ENCODE data around the gene ZCWPW1. TPM values are rescaled to one million over a fixed set of nuclear protein-coding genes. Genes with fewer than 3 reads are reported as not detected.

The ZCWPW1 gene
- total and polyA plus RNA-seq, 2 of the 13 experiments (the other 11 are each of a cell fraction or from before 2014, with no cell fraction given), result 2.4 to 2.5 TPM

DNA sequence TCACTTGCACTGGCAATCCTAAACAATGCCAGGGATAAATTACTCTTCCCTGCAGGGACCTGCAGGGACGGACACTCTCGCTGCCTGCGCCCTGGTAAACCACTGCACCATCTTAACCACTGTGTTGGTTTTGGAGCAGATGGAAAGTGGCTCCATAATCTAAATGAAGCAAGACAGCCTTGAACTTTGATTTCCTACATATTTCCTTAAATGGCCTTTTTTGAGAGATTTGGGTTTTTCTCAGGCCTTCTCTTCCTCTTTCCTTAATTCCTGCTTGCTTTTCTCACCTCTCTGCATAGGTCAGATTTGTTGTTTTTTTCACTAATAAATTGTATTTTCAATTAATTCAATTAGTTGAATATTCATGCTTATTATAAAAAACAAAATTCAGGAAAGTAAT lies 52.4 kb downstream of the ZCWPW1 start (continued):
- TF ChIP-seq, protein P1, sequence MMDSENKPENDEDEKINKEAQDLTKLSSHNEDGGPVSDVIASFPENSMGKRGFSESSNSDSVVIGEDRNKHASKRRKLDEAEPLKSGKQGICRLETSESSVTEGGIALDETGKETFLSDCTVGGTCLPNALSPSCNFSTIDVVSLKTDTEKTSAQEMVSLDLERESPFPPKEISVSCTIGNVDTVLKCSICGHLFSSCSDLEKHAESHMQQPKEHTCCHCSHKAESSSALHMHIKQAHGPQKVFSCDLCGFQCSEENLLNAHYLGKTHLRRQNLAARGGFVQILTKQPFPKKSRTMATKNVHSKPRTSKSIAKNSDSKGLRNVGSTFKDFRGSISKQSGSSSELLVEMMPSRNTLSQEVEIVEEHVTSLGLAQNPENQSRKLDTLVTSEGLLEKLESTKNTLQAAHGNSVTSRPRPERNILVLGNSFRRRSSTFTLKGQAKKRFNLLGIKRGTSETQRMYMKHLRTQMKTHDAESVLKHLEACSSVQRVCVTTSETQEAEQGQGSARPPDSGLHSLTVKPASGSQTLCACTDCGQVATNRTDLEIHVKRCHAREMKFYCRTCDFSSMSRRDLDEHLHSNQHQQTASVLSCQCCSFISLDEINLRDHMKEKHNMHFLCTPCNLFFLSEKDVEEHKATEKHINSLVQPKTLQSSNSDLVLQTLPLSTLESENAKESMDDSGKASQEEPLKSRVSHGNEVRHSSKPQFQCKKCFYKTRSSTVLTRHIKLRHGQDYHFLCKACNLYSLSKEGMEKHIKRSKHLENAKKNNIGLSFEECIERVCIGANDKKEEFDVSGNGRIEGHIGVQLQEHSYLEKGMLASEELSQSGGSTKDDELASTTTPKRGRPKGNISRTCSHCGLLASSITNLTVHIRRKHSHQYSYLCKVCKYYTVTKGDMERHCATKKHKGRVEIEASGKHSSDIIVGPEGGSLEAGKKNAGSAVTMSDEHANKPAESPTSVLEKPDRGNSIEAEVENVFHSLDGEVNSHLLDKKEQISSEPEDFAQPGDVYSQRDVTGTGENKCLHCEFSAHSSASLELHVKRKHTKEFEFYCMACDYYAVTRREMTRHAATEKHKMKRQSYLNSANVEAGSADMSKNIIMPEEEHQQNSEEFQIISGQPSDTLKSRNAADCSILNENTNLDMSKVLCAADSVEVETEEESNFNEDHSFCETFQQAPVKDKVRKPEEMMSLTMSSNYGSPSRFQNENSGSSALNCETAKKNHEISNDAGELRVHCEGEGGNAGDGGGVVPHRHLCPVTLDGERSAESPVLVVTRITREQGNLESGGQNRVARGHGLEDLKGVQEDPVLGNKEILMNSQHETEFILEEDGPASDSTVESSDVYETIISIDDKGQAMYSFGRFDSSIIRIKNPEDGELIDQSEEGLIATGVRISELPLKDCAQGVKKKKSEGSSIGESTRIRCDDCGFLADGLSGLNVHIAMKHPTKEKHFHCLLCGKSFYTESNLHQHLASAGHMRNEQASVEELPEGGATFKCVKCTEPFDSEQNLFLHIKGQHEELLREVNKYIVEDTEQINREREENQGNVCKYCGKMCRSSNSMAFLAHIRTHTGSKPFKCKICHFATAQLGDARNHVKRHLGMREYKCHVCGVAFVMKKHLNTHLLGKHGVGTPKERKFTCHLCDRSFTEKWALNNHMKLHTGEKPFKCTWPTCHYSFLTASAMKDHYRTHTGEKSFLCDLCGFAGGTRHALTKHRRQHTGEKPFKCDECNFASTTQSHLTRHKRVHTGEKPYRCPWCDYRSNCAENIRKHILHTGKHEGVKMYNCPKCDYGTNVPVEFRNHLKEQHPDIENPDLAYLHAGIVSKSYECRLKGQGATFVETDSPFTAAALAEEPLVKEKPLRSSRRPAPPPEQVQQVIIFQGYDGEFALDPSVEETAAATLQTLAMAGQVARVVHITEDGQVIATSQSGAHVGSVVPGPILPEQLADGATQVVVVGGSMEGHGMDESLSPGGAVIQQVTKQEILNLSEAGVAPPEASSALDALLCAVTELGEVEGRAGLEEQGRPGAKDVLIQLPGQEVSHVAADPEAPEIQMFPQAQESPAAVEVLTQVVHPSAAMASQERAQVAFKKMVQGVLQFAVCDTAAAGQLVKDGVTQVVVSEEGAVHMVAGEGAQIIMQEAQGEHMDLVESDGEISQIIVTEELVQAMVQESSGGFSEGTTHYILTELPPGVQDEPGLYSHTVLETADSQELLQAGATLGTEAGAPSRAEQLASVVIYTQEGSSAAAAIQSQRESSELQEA (CRISPR knock-in tag; IDR thresholded peaks at IDR 0.05; ENCODE audit: not compliant biosample characterization), result no peak
- TF ChIP-seq ZNF205 (CRISPR knock-in tag; IDR thresholded peaks at IDR 0.05), result no peak
- TF ChIP-seq, protein P2, sequence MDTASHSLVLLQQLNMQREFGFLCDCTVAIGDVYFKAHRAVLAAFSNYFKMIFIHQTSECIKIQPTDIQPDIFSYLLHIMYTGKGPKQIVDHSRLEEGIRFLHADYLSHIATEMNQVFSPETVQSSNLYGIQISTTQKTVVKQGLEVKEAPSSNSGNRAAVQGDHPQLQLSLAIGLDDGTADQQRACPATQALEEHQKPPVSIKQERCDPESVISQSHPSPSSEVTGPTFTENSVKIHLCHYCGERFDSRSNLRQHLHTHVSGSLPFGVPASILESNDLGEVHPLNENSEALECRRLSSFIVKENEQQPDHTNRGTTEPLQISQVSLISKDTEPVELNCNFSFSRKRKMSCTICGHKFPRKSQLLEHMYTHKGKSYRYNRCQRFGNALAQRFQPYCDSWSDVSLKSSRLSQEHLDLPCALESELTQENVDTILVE (CRISPR knock-in tag; IDR thresholded peaks at IDR 0.05), result no peak
- TF ChIP-seq ZNF333 (CRISPR knock-in tag; IDR thresholded peaks at IDR 0.05; ENCODE audit: borderline replicate concordance), result no peak

All from HepG2 (cell line).